Transverse colon (tissue), 3 donors: ENCODE measurements around the gene CSGALNACT2.

ENCODE experiments used
- CTCF ChIP-seq, 5 experiments: fragments of 200-600 bp in 3 of 5; fragments of 450-650 bp in 2 of 5; sonication (generic) in 3 of 5; IDR thresholded peaks; 1 replicate in 2 of 5; 2 replicates in 3 of 5; pipeline ENCODE4 v1.5.1; 2016 to 2017; ENCODE audit warnings: antibody characterized with exemption in 5 of 5, inconsistent platforms in 3 of 5, mild to moderate bottlenecking in 2 of 5, moderate library complexity in 1 of 5
- EP300 ChIP-seq: sonication (generic); formaldehyde crosslinking; IDR thresholded peaks from one replicate; pipeline ENCODE4 v1.6.1; 2017; ENCODE audit warnings: antibody characterized with exemption, low read depth
- POLR2A ChIP-seq: fragments of 450-650 bp; IDR thresholded peaks from one replicate; pipeline ENCODE4 v1.6.1; 2016; ENCODE audit warnings: antibody characterized with exemption, mild to moderate bottlenecking, moderate library complexity

DNA sequence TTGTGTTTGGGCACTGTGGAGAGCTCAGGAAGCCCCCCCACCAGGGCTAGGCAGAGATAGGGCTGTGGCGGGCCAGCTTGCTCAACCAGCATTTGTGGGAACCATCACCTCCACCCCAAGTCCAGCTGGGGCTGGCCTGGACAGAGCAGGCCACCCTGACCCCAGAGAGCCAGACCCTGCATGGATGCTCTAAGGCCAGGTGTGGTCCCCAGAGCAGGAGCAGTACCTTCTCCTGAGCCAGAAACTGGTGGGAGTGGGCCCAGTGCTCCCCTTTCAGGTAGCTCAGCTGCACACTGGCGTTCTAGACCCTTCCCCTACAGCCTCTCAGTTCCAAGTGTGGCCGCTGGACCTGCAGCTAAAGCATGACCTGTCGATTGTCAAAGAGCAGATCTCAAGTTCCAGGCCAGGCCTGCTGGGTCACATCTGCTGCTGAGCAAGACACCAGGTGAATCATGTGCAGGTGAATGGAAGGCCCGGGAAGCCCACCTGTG, 71.5 kb downstream of the CSGALNACT2 start:
- no peak for TF ChIP-seq CTCF (IDR thresholded peaks at IDR 0.05)
- no peak for TF ChIP-seq POLR2A
- TF ChIP-seq EP300 = no peak
